Effector CD8-positive, alpha-beta T cell (primary cell): ENCODE results near the gene ASCL2.

Experiments used
- DNase-seq: peaks from one replicate; lab custom pipeline; 2025; lab: John Stamatoyannopoulos, UW

Gene ASCL2

GRCh38 chr11:2234963-2235362 lies 35.4 kb downstream of the ASCL2 start:
- no peak for DNase-seq

- no peak for DNase-seq
Observed at GRCh38 chr11:2233693-2234455, 36.5 kb downstream of the ASCL2 start.

GRCh38 chr11:2229713-2230297 lies 40.6 kb downstream of the ASCL2 start:
- no peak for DNase-seq

GRCh38 chr11:2224254-2224653 lies 46.1 kb downstream of the ASCL2 start:
- no peak for DNase-seq

- DNase-seq = no peak
Observed at GRCh38 chr11:2223153-2223794, 47.1 kb downstream of the ASCL2 start.

GRCh38 chr11:2222451-2222850 lies 47.9 kb downstream of the ASCL2 start:
- no peak for DNase-seq

GRCh38 chr11:2221591-2221990 lies 48.8 kb downstream of the ASCL2 start:
- no peak for DNase-seq

GRCh38 chr11:2221024-2221423 lies 49.4 kb downstream of the ASCL2 start:
- no peak for DNase-seq

GRCh38 chr11:2220173-2220771 lies 50.1 kb downstream of the ASCL2 start:
- no peak for DNase-seq

- no peak for DNase-seq
Observed at GRCh38 chr11:2219318-2220017, 50.9 kb downstream of the ASCL2 start.
